Neuronal stem cell (in vitro differentiated cells): ENCODE data around the gene NLGN2.

Experiments used
- DNase-seq: peaks from one replicate; pipeline ENCODE4 v3.0.0-alpha.2; 2013; ENCODE audit warnings: low spot score
- H2AFZ ChIP-seq: one replicate; pipeline ENCODE4 v1.6.1; 2013; ENCODE audit warnings: mild to moderate bottlenecking, low read length, inconsistent platforms
- H2AK5ac ChIP-seq: 2 replicates; pipeline ENCODE4 v1.6.1; 2013; ENCODE audit warnings: low read depth, mild to moderate bottlenecking, inconsistent platforms, low read length, moderate library complexity, mixed read lengths
- H2BK120ac ChIP-seq: 2 replicates; pipeline ENCODE4 v1.6.1; 2013; ENCODE audit warnings: low read depth, mild to moderate bottlenecking, inconsistent platforms, low read length, moderate library complexity, mixed read lengths
- H2BK12ac ChIP-seq: one replicate; pipeline ENCODE4 v1.6.1; 2013; ENCODE audit warnings: low read length, inconsistent platforms
- H2BK15ac ChIP-seq: 2 replicates; pipeline ENCODE4 v1.6.1; 2013; ENCODE audit warnings: mild to moderate bottlenecking, low read length, inconsistent platforms, mixed read lengths
- H2BK5ac ChIP-seq: one replicate; pipeline ENCODE4 v1.6.1; 2013; ENCODE audit warnings: inconsistent platforms, mild to moderate bottlenecking, low read length, moderate library complexity
- H3K14ac ChIP-seq: one replicate; pipeline ENCODE4 v1.6.1; 2013; ENCODE audit warnings: low read length, inconsistent platforms
- H3K18ac ChIP-seq: 2 replicates; pipeline ENCODE4 v1.6.1; 2013; ENCODE audit warnings: low read length, inconsistent platforms
- H3K23ac ChIP-seq: 2 replicates; pipeline ENCODE4 v1.6.1; 2013; ENCODE audit warnings: low read depth, mild to moderate bottlenecking, mixed read lengths, low read length, inconsistent platforms; ENCODE audit not compliant: poor library complexity
- H3K27ac ChIP-seq: replicated peaks from 3 replicates; pipeline ENCODE4 v1.5.1; 2013; ENCODE audit warnings: low read length, inconsistent platforms
- H3K27me3 ChIP-seq, 3 experiments: 2 replicates each; pipeline ENCODE4 v1.6.1; 2013; ENCODE audit warnings: low read length in 3 of 3, mild to moderate bottlenecking in 2 of 3, inconsistent platforms in 1 of 3, low read depth in 1 of 3, mixed read lengths in 1 of 3, moderate library complexity in 1 of 3; ENCODE audit not compliant: control insufficient read depth in 3 of 3, insufficient read depth in 3 of 3
- H3K36me3 ChIP-seq, 2 donors: replicated peaks in 1 of 2; 2 replicates each; pipeline ENCODE4 v1.6.1; 2013; ENCODE audit warnings: low read length in 2 of 2; ENCODE audit not compliant: control insufficient read depth in 2 of 2, insufficient read depth in 2 of 2
- H3K4ac ChIP-seq: 2 replicates; pipeline ENCODE4 v1.6.1; 2013; ENCODE audit warnings: inconsistent platforms, mild to moderate bottlenecking, low read length, moderate library complexity
- H3K4me1 ChIP-seq, 2 donors: 1 replicate in 1 of 2; 2 replicates in 1 of 2; pipeline ENCODE4 v1.6.1; 2013; ENCODE audit warnings: low read length in 2 of 2, low read depth in 1 of 2; ENCODE audit not compliant: control insufficient read depth in 2 of 2, insufficient read depth in 1 of 2
- H3K4me2 ChIP-seq: one replicate; pipeline ENCODE4 v1.6.1; 2013; ENCODE audit warnings: mild to moderate bottlenecking, low read length, inconsistent platforms; ENCODE audit not compliant: insufficient read depth, poor library complexity, severe bottlenecking
- H3K4me3 ChIP-seq, 2 donors: 2 replicates each; pipeline ENCODE4 v1.5.1; 2013; ENCODE audit warnings: low read length in 2 of 2, mild to moderate bottlenecking in 2 of 2, inconsistent platforms in 1 of 2, moderate library complexity in 1 of 2
- H3K79me1 ChIP-seq: one replicate; pipeline ENCODE4 v1.6.1; 2013; ENCODE audit warnings: low read depth, mild to moderate bottlenecking, inconsistent platforms, low read length, moderate library complexity
- H3K9ac ChIP-seq: one replicate; pipeline ENCODE4 v1.6.1; 2013; ENCODE audit warnings: mild to moderate bottlenecking, low read depth, low read length, inconsistent platforms; ENCODE audit not compliant: poor library complexity
- H3K9me3 ChIP-seq, 2 donors: replicated peaks in 1 of 2; 2 replicates each; pipeline versions ENCODE3 to v1.6.1; 2013; ENCODE audit warnings: low read length in 2 of 2, mild to moderate bottlenecking in 2 of 2, inconsistent platforms in 1 of 2, low read depth in 1 of 2, mixed read lengths in 1 of 2, moderate library complexity in 1 of 2; ENCODE audit not compliant: control insufficient read depth in 2 of 2, insufficient read depth in 1 of 2
- H4K8ac ChIP-seq: one replicate; pipeline ENCODE4 v1.6.1; 2013; ENCODE audit warnings: low read depth, mild to moderate bottlenecking, inconsistent platforms, low read length, moderate library complexity
- H4K91ac ChIP-seq: one replicate; pipeline ENCODE4 v1.6.1; 2013; ENCODE audit warnings: low read length, low read depth, mild to moderate bottlenecking, inconsistent platforms; ENCODE audit not compliant: poor library complexity
- WGBS, 2 donors: extraction: QIAGEN DNeasy Blood & Tissue Kit; methylation state at CpG; one replicate each; pipeline ENCODE4 v1.1.7; 2013; ENCODE audit warnings: missing lambda C conversion rate in 2 of 2, mixed read lengths in 1 of 2; ENCODE audit not compliant: insufficient read length in 2 of 2, insufficient replicate concordance in 1 of 2; ENCODE audit errors: extremely low coverage in 2 of 2; 5-methylcytosine and 5-hydroxymethylcytosine counted together

Gene NLGN2

GRCh38 chr17:7404737-7405349, 2.8 kb upstream of the NLGN2 start:
- H4K8ac ChIP-seq = no peak overlapping the region
- peak overlapping the region; percentile 91 for H2BK120ac ChIP-seq
- no CpG with 5 or more reads among the region's 65 CpGs for WGBS, 2 donors
- H3K4me2 ChIP-seq = peak overlapping the region; percentile 92
- peak overlapping the region; percentile 100 for H2AK5ac ChIP-seq
- peak overlapping the region; percentile 81 for H3K27ac ChIP-seq
- H2AFZ ChIP-seq = peak overlapping the region; percentile 81
- H2BK5ac ChIP-seq = peak overlapping the region; percentile 88
- peak overlapping the region; percentile 89 for H2BK15ac ChIP-seq
- H2BK12ac ChIP-seq = no peak overlapping the region
- H3K4me1 ChIP-seq = peaks cover 14 to 25% of the 10 kb centered on the region in 2 donors
- H3K27me3 ChIP-seq = no peaks in the 10 kb centered on the region
- peaks cover 15% of the 10 kb centered on the region for H3K79me1 ChIP-seq
- peak overlapping the region; percentile 90 for H3K18ac ChIP-seq
- H3K36me3 ChIP-seq = peaks cover 17 to 29% of the 10 kb centered on the region in 2 donors
- no peak overlapping the region for H4K91ac ChIP-seq
- H3K14ac ChIP-seq = peak overlapping the region; percentile 89
- H3K4me3 ChIP-seq = peak overlapping the region; percentile 60 to 97
- peak; percentile 74 for DNase-seq
- H3K9me3 ChIP-seq = peaks cover 0 to 2% of the 10 kb centered on the region in 2 donors
- peak overlapping the region; percentile 90 for H3K9ac ChIP-seq
- H3K23ac ChIP-seq = peak overlapping the region; percentile 55
- H3K4ac ChIP-seq = peak overlapping the region; percentile 84

GRCh38 chr17:7405350-7406234, 2.1 kb upstream of the NLGN2 start:
- H3K4ac ChIP-seq = peak overlapping the region; percentile 84
- H4K8ac ChIP-seq = peak overlapping the region; percentile 65
- H3K9ac ChIP-seq = peak overlapping the region; percentile 94
- no peak overlapping the region for H2BK12ac ChIP-seq
- H4K91ac ChIP-seq = no peak overlapping the region
- peak overlapping the region; percentile 60 to 97 for H3K4me3 ChIP-seq
- no peak for DNase-seq
- H3K18ac ChIP-seq = peak overlapping the region; percentile 89
- peak overlapping the region; percentile 89 for H3K23ac ChIP-seq
- H3K36me3 ChIP-seq = peaks cover 25 to 36% of the 10 kb centered on the region in 2 donors
- peak overlapping the region; percentile 94 for H3K14ac ChIP-seq
- peaks cover 0 to 2% of the 10 kb centered on the region in 2 donors for H3K9me3 ChIP-seq
- peak overlapping the region; percentile 89 for H2BK15ac ChIP-seq
- peak overlapping the region; percentile 100 for H2AK5ac ChIP-seq
- H2BK120ac ChIP-seq = peak overlapping the region; percentile 91
- H2BK5ac ChIP-seq = peak overlapping the region; percentile 88
- no CpG with 5 or more reads among the region's 38 CpGs for WGBS, 2 donors
- H3K4me1 ChIP-seq = peaks cover 14 to 25% of the 10 kb centered on the region in 2 donors
- peaks cover 18% of the 10 kb centered on the region for H3K79me1 ChIP-seq
- H3K27me3 ChIP-seq = no peaks in the 10 kb centered on the region
- H3K27ac ChIP-seq = peak overlapping the region; percentile 81
- peak overlapping the region; percentile 81 for H2AFZ ChIP-seq
- H3K4me2 ChIP-seq = peak overlapping the region; percentile 92

- Histone ChIP-seq H3K4ac (no peak overlapping the region), H3K79me1 (peaks cover 18% of the 10 kb centered on the region), H2BK5ac (no peak overlapping the region), H3K18ac (peak overlapping the region; percentile 59), H3K27me3 (no peaks in the 10 kb centered on the region), H2BK15ac (no peak overlapping the region), H3K14ac (no peak overlapping the region), H3K4me3 (peak overlapping the region; percentile 60 to 97), H2BK12ac (no peak overlapping the region), H2AFZ (no peak overlapping the region), H3K27ac (no peak overlapping the region), H3K23ac (no peak overlapping the region), H3K4me2 (peak overlapping the region; percentile 92), H4K8ac (no peak overlapping the region), H3K9ac (peak overlapping the region; percentile 30), H3K36me3 (peaks cover 30 to 44% of the 10 kb centered on the region in 2 donors), H4K91ac (no peak overlapping the region), H3K4me1 (peaks cover 14 to 25% of the 10 kb centered on the region in 2 donors), H3K9me3 (peaks cover 0 to 2% of the 10 kb centered on the region in 2 donors), H2AK5ac (peak overlapping the region; percentile 71), H2BK120ac (no peak overlapping the region)
- no CpG with 5 or more reads among the region's 12 CpGs for WGBS, 2 donors
- DNase-seq = no peak
Observed at GRCh38 chr17:7406235-7406825, 1.3 kb upstream of the NLGN2 start.
